HEK293 (cell line): ENCODE measurements around the gene EFCC1.
A peak's percentile ranks its signal among the peaks of the same experiment; 100 is the strongest.

Experiments
- CTCF ChIA-PET: fragments of 350-600 bp; formaldehyde crosslinking; extraction: SDS; loops from one replicate; lab custom pipeline; 2021; ENCODE audit warnings: antibody characterized with exemption; lab: Yijun Ruan, JAX
- POLR2A ChIA-PET: fragments of 300-600 bp; formaldehyde crosslinking; extraction: SDS; loops from one replicate; lab custom pipeline; 2020; ENCODE audit warnings: antibody characterized with exemption, inconsistent platforms; lab: Yijun Ruan, JAX
- H3K27ac ChIP-seq: fragments of 200-500 bp; sonication (Bioruptor generic); 2 replicates; pipeline ENCODE4 v1.5.1; 2014; ENCODE audit warnings: low read depth, low read length, control low read depth, inconsistent platforms; ENCODE audit errors: extremely low read depth
- H3K36me3 ChIP-seq, 2 experiments: fragments of 200-500 bp in 1 of 2; sonication (Bioruptor generic) in 1 of 2; 1 replicate in 1 of 2; 2 replicates in 1 of 2; pipeline ENCODE4 v1.5.1; 2014 to 2017; ENCODE audit warnings: inconsistent platforms in 2 of 2, low read length in 2 of 2; ENCODE audit not compliant: control insufficient read depth in 2 of 2, insufficient read depth in 1 of 2
- H3K4me1 ChIP-seq: fragments of 200-500 bp; sonication (Bioruptor generic); 2 replicates; pipeline ENCODE4 v1.5.1; 2014; ENCODE audit warnings: mild to moderate bottlenecking, low read length, inconsistent platforms; ENCODE audit not compliant: control insufficient read depth, insufficient read depth
- H3K4me3 ChIP-seq: 2 replicates; pipeline ENCODE4 v1.5.1; 2011; ENCODE audit warnings: low read depth, mild to moderate bottlenecking, control low read depth, low read length, moderate library complexity
- H3K9me3 ChIP-seq: fragments of 200-500 bp; sonication (Bioruptor generic); 2 replicates; pipeline ENCODE4 v1.5.1; 2014; ENCODE audit warnings: low read depth, low read length, inconsistent platforms; ENCODE audit not compliant: control insufficient read depth, insufficient read depth
- GLIS1 ChIP-seq: fragments of 450-650 bp; formaldehyde crosslinking; IDR thresholded peaks from 2 replicates; pipeline ENCODE4 v1.5.1; 2016; ENCODE audit warnings: missing biosample characterization, missing genetic modification characterization
- GLIS2 ChIP-seq: fragments of 450-650 bp; formaldehyde crosslinking; IDR thresholded peaks from 2 replicates; pipeline ENCODE4 v1.5.1; 2016; ENCODE audit warnings: missing biosample characterization, missing genetic modification characterization
- KLF7 ChIP-seq: fragments of 450-650 bp; formaldehyde crosslinking; IDR thresholded peaks from 2 replicates; pipeline ENCODE4 v1.5.1; 2016; ENCODE audit warnings: missing biosample characterization, missing genetic modification characterization, borderline replicate concordance
- ZBTB20 ChIP-seq: fragments of 450-650 bp; formaldehyde crosslinking; IDR thresholded peaks from 2 replicates; pipeline ENCODE4 v1.5.1; 2016; ENCODE audit warnings: missing biosample characterization, missing genetic modification characterization
- ZBTB26 ChIP-seq: fragments of 450-650 bp; formaldehyde crosslinking; optimal IDR thresholded peaks from 2 replicates; pipeline ENCODE3; 2016; ENCODE audit warnings: missing biosample characterization, mild to moderate bottlenecking, missing genetic modification characterization
- ZIC2 ChIP-seq: fragments of 450-650 bp; formaldehyde crosslinking; IDR thresholded peaks from 2 replicates; pipeline ENCODE4 v1.5.1; 2016; ENCODE audit warnings: missing biosample characterization, missing genetic modification characterization
- ZNF335 ChIP-seq: fragments of 450-650 bp; formaldehyde crosslinking; conservative IDR thresholded peaks from 2 replicates; pipeline ENCODE4 v1.5.1; 2016; ENCODE audit warnings: missing biosample characterization, missing genetic modification characterization
- ZNF37A ChIP-seq: fragments of 450-650 bp; IDR thresholded peaks from 2 replicates; pipeline ENCODE4 v1.5.1; 2018; ENCODE audit warnings: missing biosample characterization, missing genetic modification characterization
- ZNF391 ChIP-seq: fragments of 450-650 bp; formaldehyde crosslinking; IDR thresholded peaks from 2 replicates; pipeline ENCODE4 v1.5.1; 2016; ENCODE audit warnings: low read depth, missing biosample characterization, missing genetic modification characterization, borderline replicate concordance
- ZNF416 ChIP-seq: fragments of 450-650 bp; formaldehyde crosslinking; IDR thresholded peaks from 2 replicates; pipeline ENCODE4 v1.5.1; 2016; ENCODE audit warnings: missing biosample characterization, missing genetic modification characterization
- ZNF473 ChIP-seq: fragments of 450-650 bp; formaldehyde crosslinking; IDR thresholded peaks from 2 replicates; pipeline ENCODE4 v1.5.1; 2017; ENCODE audit warnings: missing biosample characterization, missing genetic modification characterization
- ZNF544 ChIP-seq: fragments of 450-650 bp; formaldehyde crosslinking; IDR thresholded peaks from 2 replicates; pipeline ENCODE4 v1.5.0; 2017; ENCODE audit warnings: missing biosample characterization, missing genetic modification characterization
- ZNF548 ChIP-seq: fragments of 450-650 bp; formaldehyde crosslinking; IDR thresholded peaks from 2 replicates; pipeline ENCODE4 v1.5.1; 2016; ENCODE audit warnings: missing biosample characterization, missing genetic modification characterization
- ZNF585B ChIP-seq: fragments of 450-650 bp; formaldehyde crosslinking; IDR thresholded peaks from 2 replicates; pipeline ENCODE4 v1.5.1; 2016; ENCODE audit warnings: missing biosample characterization, missing genetic modification characterization
- ZNF621 ChIP-seq: fragments of 450-650 bp; formaldehyde crosslinking; IDR thresholded peaks from 2 replicates; pipeline ENCODE4 v1.5.1; 2017; ENCODE audit warnings: missing biosample characterization, missing genetic modification characterization
- ZNF777 ChIP-seq: fragments of 450-650 bp; formaldehyde crosslinking; IDR thresholded peaks from 2 replicates; pipeline ENCODE4 v1.5.1; 2017; ENCODE audit warnings: missing biosample characterization, missing genetic modification characterization, borderline replicate concordance
- ZSCAN23 ChIP-seq: fragments of 450-650 bp; formaldehyde crosslinking; IDR thresholded peaks from 2 replicates; pipeline ENCODE4 v1.5.1; 2016; ENCODE audit warnings: missing biosample characterization, missing genetic modification characterization
- TF ChIP-seq, protein P1 (sequence below): fragments of 450-650 bp; formaldehyde crosslinking; IDR thresholded peaks from 2 replicates; pipeline ENCODE4 v1.5.1; 2016; ENCODE audit warnings: missing biosample characterization, missing genetic modification characterization, borderline replicate concordance
- TF ChIP-seq, protein P2 (sequence below): fragments of 450-650 bp; formaldehyde crosslinking; IDR thresholded peaks from 2 replicates; pipeline ENCODE4 v1.5.1; 2017; ENCODE audit warnings: missing biosample characterization, missing genetic modification characterization
- TF ChIP-seq, protein P3 (sequence below): fragments of 450-650 bp; formaldehyde crosslinking; IDR thresholded peaks from 2 replicates; pipeline ENCODE4 v1.5.1; 2016; ENCODE audit warnings: missing biosample characterization, missing genetic modification characterization

Gene EFCC1

DNA sequence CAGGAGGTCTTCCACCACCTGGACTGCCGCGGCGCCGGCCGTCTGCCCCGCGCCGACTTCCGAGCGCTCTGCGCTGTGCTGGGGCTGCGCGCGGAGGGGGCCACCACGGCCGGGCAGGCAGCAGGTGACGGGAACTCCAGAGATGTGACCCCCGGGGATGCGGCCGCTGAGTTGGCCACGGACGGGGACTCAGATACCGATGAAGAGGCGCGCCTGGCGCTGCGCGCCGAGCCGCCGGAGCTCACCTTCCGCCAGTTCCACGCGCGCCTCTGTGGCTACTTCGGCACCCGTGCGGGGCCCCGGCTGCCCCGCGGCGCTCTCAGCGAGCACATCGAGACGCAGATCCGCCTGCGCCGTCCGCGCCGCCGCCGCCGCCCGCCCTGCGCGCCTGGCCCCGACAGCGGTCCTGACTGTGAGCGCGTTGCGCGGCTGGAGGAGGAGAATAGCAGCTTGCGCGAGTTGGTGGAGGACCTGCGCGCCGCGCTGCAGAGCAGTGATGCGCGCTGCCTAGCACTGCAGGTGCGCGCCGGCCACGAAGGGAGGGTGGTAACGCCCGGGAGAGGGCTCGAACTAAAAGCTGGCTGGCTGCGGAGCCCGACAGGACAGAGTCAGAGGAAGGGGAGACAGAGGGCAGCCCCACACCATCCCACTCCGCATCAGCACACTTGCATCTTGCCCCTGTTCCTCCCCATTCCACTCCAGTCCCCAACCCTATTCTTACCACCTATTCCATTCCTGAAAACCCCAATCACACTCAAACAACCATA is 885 bp downstream of the EFCC1 start:
- H3K4me3 ChIP-seq, result peak overlapping the region; percentile 28
- H3K36me3 ChIP-seq, result no peaks in the 10 kb centered on the region

GRCh38 chr3:129002573-129003569 is 1.8 kb downstream of the EFCC1 start:
- Histone ChIP-seq H3K9me3 (no peaks in the 10 kb centered on the region), H3K4me3 (no peak overlapping the region), H3K4me1 (no peaks in the 10 kb centered on the region), H3K36me3 (no peaks in the 10 kb centered on the region), H3K27ac (no peak overlapping the region)
- ChIA-PET POLR2A (no interaction called here), CTCF (interaction anchor here (1.0 kb wide), 1 partner anchor 33 kb away, joined by 3 read pairs; no protein-coding TSS in a partner anchor)
- TF ChIP-seq ZNF548 (tag by site-specific recombination) (no peak), ZBTB26 (no peak), ZNF585B (tag by site-specific recombination) (no peak), ZNF473 (tag by site-specific recombination) (no peak), ZNF416 (no peak), ZNF621 (tag by site-specific recombination) (no peak), KLF7 (tag by site-specific recombination) (no peak)
- TF ChIP-seq, protein P1, sequence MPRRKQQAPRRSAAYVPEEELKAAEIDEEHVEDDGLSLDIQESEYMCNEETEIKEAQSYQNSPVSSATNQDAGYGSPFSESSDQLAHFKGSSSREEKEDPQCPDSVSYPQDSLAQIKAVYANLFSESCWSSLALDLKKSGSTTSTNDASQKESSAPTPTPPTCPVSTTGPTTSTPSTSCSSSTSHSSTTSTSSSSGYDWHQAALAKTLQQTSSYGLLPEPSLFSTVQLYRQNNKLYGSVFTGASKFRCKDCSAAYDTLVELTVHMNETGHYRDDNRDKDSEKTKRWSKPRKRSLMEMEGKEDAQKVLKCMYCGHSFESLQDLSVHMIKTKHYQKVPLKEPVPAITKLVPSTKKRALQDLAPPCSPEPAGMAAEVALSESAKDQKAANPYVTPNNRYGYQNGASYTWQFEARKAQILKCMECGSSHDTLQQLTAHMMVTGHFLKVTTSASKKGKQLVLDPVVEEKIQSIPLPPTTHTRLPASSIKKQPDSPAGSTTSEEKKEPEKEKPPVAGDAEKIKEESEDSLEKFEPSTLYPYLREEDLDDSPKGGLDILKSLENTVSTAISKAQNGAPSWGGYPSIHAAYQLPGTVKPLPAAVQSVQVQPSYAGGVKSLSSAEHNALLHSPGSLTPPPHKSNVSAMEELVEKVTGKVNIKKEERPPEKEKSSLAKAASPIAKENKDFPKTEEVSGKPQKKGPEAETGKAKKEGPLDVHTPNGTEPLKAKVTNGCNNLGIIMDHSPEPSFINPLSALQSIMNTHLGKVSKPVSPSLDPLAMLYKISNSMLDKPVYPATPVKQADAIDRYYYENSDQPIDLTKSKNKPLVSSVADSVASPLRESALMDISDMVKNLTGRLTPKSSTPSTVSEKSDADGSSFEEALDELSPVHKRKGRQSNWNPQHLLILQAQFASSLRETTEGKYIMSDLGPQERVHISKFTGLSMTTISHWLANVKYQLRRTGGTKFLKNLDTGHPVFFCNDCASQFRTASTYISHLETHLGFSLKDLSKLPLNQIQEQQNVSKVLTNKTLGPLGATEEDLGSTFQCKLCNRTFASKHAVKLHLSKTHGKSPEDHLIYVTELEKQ (tag by site-specific recombination), result no peak
- TF ChIP-seq, protein P2, sequence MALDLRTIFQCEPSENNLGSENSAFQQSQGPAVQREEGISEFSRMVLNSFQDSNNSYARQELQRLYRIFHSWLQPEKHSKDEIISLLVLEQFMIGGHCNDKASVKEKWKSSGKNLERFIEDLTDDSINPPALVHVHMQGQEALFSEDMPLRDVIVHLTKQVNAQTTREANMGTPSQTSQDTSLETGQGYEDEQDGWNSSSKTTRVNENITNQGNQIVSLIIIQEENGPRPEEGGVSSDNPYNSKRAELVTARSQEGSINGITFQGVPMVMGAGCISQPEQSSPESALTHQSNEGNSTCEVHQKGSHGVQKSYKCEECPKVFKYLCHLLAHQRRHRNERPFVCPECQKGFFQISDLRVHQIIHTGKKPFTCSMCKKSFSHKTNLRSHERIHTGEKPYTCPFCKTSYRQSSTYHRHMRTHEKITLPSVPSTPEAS (tag by site-specific recombination), result no peak
- TF ChIP-seq, protein P3, sequence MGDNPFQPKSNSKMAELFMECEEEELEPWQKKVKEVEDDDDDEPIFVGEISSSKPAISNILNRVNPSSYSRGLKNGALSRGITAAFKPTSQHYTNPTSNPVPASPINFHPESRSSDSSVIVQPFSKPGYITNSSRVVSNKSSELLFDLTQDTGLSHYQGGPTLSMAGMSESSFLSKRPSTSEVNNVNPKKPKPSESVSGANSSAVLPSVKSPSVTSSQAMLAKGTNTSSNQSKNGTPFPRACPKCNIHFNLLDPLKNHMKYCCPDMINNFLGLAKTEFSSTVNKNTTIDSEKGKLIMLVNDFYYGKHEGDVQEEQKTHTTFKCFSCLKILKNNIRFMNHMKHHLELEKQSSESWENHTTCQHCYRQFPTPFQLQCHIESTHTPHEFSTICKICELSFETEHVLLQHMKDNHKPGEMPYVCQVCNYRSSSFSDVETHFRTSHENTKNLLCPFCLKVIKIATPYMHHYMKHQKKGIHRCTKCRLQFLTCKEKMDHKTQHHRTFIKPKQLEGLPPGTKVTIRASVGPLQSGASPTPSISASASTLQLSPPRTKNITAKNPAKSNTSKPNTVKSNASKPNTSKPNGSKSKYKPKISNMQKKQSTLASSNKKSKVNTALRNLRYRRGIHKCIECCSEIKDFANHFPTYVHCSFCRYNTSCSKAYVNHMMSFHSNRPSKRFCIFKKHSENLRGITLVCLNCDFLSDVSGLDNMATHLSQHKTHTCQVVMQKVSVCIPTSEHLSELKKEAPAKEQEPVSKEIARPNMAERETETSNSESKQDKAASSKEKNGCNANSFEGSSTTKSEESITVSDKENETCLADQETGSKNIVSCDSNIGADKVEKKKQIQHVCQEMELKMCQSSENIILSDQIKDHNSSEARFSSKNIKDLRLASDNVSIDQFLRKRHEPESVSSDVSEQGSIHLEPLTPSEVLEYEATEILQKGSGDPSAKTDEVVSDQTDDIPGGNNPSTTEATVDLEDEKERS (tag by site-specific recombination), result no peak

More for the DNA sequence above, 885 bp downstream of the EFCC1 start:
- ChIA-PET POLR2A (no interaction called here), CTCF (interaction anchor here (1.0 kb wide), 1 partner anchor 32 kb away, joined by 3 read pairs; no protein-coding TSS in a partner anchor)
- no peak for TF ChIP-seq ZNF391 (tag by site-specific recombination)
- TF ChIP-seq ZNF335 (tag by site-specific recombination), result peak; percentile 50
- TF ChIP-seq ZBTB26, result peak; percentile 79
- TF ChIP-seq ZNF544 (tag by site-specific recombination), result no peak
- peak; percentile 56; the same call in 1 of the 2 replicates for TF ChIP-seq ZIC2 (tag by site-specific recombination)
- TF ChIP-seq ZBTB20 (tag by site-specific recombination), result no peak
- peak; percentile 56; the same call in 1 of the 2 replicates for TF ChIP-seq ZNF777 (tag by site-specific recombination)
- TF ChIP-seq GLIS1 (tag by site-specific recombination), result peak; percentile 80
- peak; percentile 80 for TF ChIP-seq ZNF37A
- 0 out of 2 replicates have a peak, but pooled peaks have one; percentile 14 for TF ChIP-seq GLIS2 (tag by site-specific recombination)
- TF ChIP-seq ZSCAN23 (tag by site-specific recombination), result no peak
- TF ChIP-seq, protein P2 (tag by site-specific recombination), result no peak
- Histone ChIP-seq H3K27ac (no peak overlapping the region), H3K9me3 (no peaks in the 10 kb centered on the region), H3K4me1 (no peaks in the 10 kb centered on the region)
